Activated CD4-positive, alpha-beta T cell treated with anti-CD3 and anti-CD28 coated beads, Interleukin-2, amount 10 ng/mL, durations not matched to agents 24 days and 14 days (primary cell): ENCODE results near the gene ZNF385A. TPM values are rescaled to one million over a fixed set of nuclear protein-coding genes. Genes with fewer than 3 reads are reported as not detected.

Experiments used
- DNase-seq: peaks from one replicate; pipeline ENCODE4 v3.0.0; 2022
- H3K27ac Mint-ChIP-seq: one replicate; pipeline ENCODE4 v1.8.0; 2022; ENCODE audit warnings: mild to moderate bottlenecking, mixed read lengths
- H3K27me3 Mint-ChIP-seq: one replicate; pipeline ENCODE4 v1.8.0; 2022; ENCODE audit warnings: mixed read lengths
- H3K36me3 Mint-ChIP-seq: one replicate; pipeline ENCODE4 v1.8.0; 2022; ENCODE audit warnings: low read depth, mild to moderate bottlenecking, mixed read lengths
- H3K4me1 Mint-ChIP-seq: one replicate; pipeline ENCODE4 v1.8.0; 2021; ENCODE audit warnings: mixed read lengths
- H3K4me3 Mint-ChIP-seq: one replicate; pipeline ENCODE4 v1.8.0; 2022; ENCODE audit warnings: mild to moderate bottlenecking, moderate library complexity, mixed read lengths
- H3K9me3 Mint-ChIP-seq: one replicate; pipeline ENCODE4 v1.8.0; 2021; ENCODE audit warnings: mixed read lengths
- intact Hi-C: fragments of 100-400 bp; cut with micrococcal nuclease; formaldehyde crosslinking; loops from one replicate; pipeline ENCODE4 v1.15.1; 2023
- total RNA-seq: library from RNA; stranded (reverse); gene quantifications from 2 replicates; pipeline ENCODE4 v1.2.3, GENCODE V29; 2022

ZNF385A gene
- total RNA-seq, 1 donor from 2014 or later = 0.84 TPM

GRCh38 chr12:54393207-54393609 is 8.7 kb upstream of the ZNF385A start:
- Mint-ChIP-seq H3K27ac (no peak overlapping the region), H3K36me3 (peaks cover 39% of the 10 kb centered on the region), H3K4me3 (no peak overlapping the region), H3K27me3 (no peaks in the 10 kb centered on the region), H3K9me3 (no peaks in the 10 kb centered on the region), H3K4me1 (peaks cover 26% of the 10 kb centered on the region)
- intact Hi-C loops = no loop called here
- DNase-seq = no peak

- Mint-ChIP-seq H3K36me3 (peaks cover 34% of the 10 kb centered on the region), H3K9me3 (no peaks in the 10 kb centered on the region), H3K4me1 (peaks cover 26% of the 10 kb centered on the region), H3K4me3 (no peak overlapping the region), H3K27ac (no peak overlapping the region), H3K27me3 (no peaks in the 10 kb centered on the region)
- no peak for DNase-seq
- intact Hi-C loops = no loop called here
Measured at GRCh38 chr12:54392485-54393206, 8.1 kb upstream of the ZNF385A start.

- Mint-ChIP-seq H3K36me3 (peaks cover 21% of the 10 kb centered on the region), H3K9me3 (no peaks in the 10 kb centered on the region), H3K4me3 (peak overlapping the region; percentile 71), H3K27ac (no peak overlapping the region), H3K4me1 (peaks cover 29% of the 10 kb centered on the region), H3K27me3 (no peaks in the 10 kb centered on the region)
- peak; percentile 87 for DNase-seq
- intact Hi-C loops = no loop called here
Measured at GRCh38 chr12:54390668-54391551, 6.4 kb upstream of the ZNF385A start.

GRCh38 chr12:54390176-54390667 is 5.7 kb upstream of the ZNF385A start:
- no peak overlapping the region for H3K27ac Mint-ChIP-seq
- H3K4me3 Mint-ChIP-seq = peak overlapping the region; percentile 31
- H3K36me3 Mint-ChIP-seq = peaks cover 19% of the 10 kb centered on the region
- intact Hi-C loops = no loop called here
- DNase-seq = no peak
- peaks cover 29% of the 10 kb centered on the region for H3K4me1 Mint-ChIP-seq
- no peaks in the 10 kb centered on the region for H3K27me3 Mint-ChIP-seq
- no peaks in the 10 kb centered on the region for H3K9me3 Mint-ChIP-seq

- no peak for DNase-seq
- Mint-ChIP-seq H3K27ac (peak overlapping the region; percentile 11), H3K4me3 (peak overlapping the region; percentile 38), H3K27me3 (no peaks in the 10 kb centered on the region), H3K9me3 (no peaks in the 10 kb centered on the region), H3K4me1 (peaks cover 27% of the 10 kb centered on the region), H3K36me3 (peaks cover 13% of the 10 kb centered on the region)
- intact Hi-C loops = no loop called here
Measured at GRCh38 chr12:54389607-54390175, 5.2 kb upstream of the ZNF385A start.

GRCh38 chr12:54389134-54389508 is 4.6 kb upstream of the ZNF385A start:
- no peaks in the 10 kb centered on the region for H3K27me3 Mint-ChIP-seq
- peaks cover 8% of the 10 kb centered on the region for H3K36me3 Mint-ChIP-seq
- no peak overlapping the region for H3K4me3 Mint-ChIP-seq
- peaks cover 22% of the 10 kb centered on the region for H3K4me1 Mint-ChIP-seq
- no peak overlapping the region for H3K27ac Mint-ChIP-seq
- no peak for DNase-seq
- no peaks in the 10 kb centered on the region for H3K9me3 Mint-ChIP-seq
- intact Hi-C loops = no loop called here

GRCh38 chr12:54388237-54389133 is 4.0 kb upstream of the ZNF385A start:
- H3K27ac Mint-ChIP-seq = no peak overlapping the region
- no peak for DNase-seq

GRCh38 chr12:54387114-54387467 is 2.6 kb upstream of the ZNF385A start:
- H3K36me3 Mint-ChIP-seq = peaks cover 5% of the 10 kb centered on the region
- H3K27ac Mint-ChIP-seq = no peak overlapping the region
- H3K27me3 Mint-ChIP-seq = no peaks in the 10 kb centered on the region
- peaks cover 18% of the 10 kb centered on the region for H3K4me1 Mint-ChIP-seq
- DNase-seq = no peak
- no peaks in the 10 kb centered on the region for H3K9me3 Mint-ChIP-seq
- intact Hi-C loops = no loop called here
- H3K4me3 Mint-ChIP-seq = no peak overlapping the region

More at GRCh38 chr12:54388237-54389133, 4.0 kb upstream of the ZNF385A start:
- Mint-ChIP-seq H3K4me3 (no peak overlapping the region), H3K4me1 (peaks cover 16% of the 10 kb centered on the region), H3K9me3 (no peaks in the 10 kb centered on the region), H3K27me3 (no peaks in the 10 kb centered on the region), H3K36me3 (peaks cover 5% of the 10 kb centered on the region)
- intact Hi-C loops = no loop called here

- Mint-ChIP-seq H3K4me1 (peaks cover 14% of the 10 kb centered on the region), H3K9me3 (no peaks in the 10 kb centered on the region), H3K36me3 (peaks cover under 1% of the 10 kb centered on the region), H3K27ac (no peak overlapping the region), H3K27me3 (no peaks in the 10 kb centered on the region), H3K4me3 (no peak overlapping the region)
- DNase-seq = no peak
- intact Hi-C loops = no loop called here
Measured at GRCh38 chr12:54386403-54387113, 2.0 kb upstream of the ZNF385A start.

GRCh38 chr12:54385251-54385914 is 850 bp upstream of the ZNF385A start:
- H3K27ac Mint-ChIP-seq = no peak overlapping the region
- no peaks in the 10 kb centered on the region for H3K27me3 Mint-ChIP-seq
- no peaks in the 10 kb centered on the region for H3K36me3 Mint-ChIP-seq
- H3K4me1 Mint-ChIP-seq = peaks cover 11% of the 10 kb centered on the region
- DNase-seq = no peak
- intact Hi-C loops = no loop called here
- no peak overlapping the region for H3K4me3 Mint-ChIP-seq
- no peaks in the 10 kb centered on the region for H3K9me3 Mint-ChIP-seq

- intact Hi-C loops = no loop called here
- H3K9me3 Mint-ChIP-seq = no peaks in the 10 kb centered on the region
- peaks cover 20% of the 10 kb centered on the region for H3K4me1 Mint-ChIP-seq
- H3K27ac Mint-ChIP-seq = peak overlapping the region; percentile 1
- H3K27me3 Mint-ChIP-seq = peaks cover 3% of the 10 kb centered on the region
- no peak for DNase-seq
- no peaks in the 10 kb centered on the region for H3K36me3 Mint-ChIP-seq
- no peak overlapping the region for H3K4me3 Mint-ChIP-seq
Measured at GRCh38 chr12:54383041-54383609, 1.4 kb downstream of the ZNF385A start.

GRCh38 chr12:54381136-54381535 is 3.4 kb downstream of the ZNF385A start:
- no peaks in the 10 kb centered on the region for H3K9me3 Mint-ChIP-seq
- peaks cover 20% of the 10 kb centered on the region for H3K4me1 Mint-ChIP-seq
- H3K4me3 Mint-ChIP-seq = no peak overlapping the region
- DNase-seq = no peak
- H3K27me3 Mint-ChIP-seq = peaks cover 8% of the 10 kb centered on the region
- H3K36me3 Mint-ChIP-seq = no peaks in the 10 kb centered on the region
- no peak overlapping the region for H3K27ac Mint-ChIP-seq
- intact Hi-C loops = no loop called here
